DND-41 (cell line): ENCODE data around the gene HTRA3.

Source experiments
- ATAC-seq: fragments of 200-7000 bp; cut with Tn5 transposase; 3 replicates; pipeline ENCODE4 v1.9.1; 2021; ENCODE audit warnings: low read depth; ENCODE audit not compliant: insufficient read depth
- DNase-seq: peaks from one replicate; pipeline ENCODE4 v3.0.0-alpha.2; 2020
- H2AFZ ChIP-seq: 2 replicates; pipeline ENCODE4 v1.6.0; 2012; ENCODE audit warnings: low read depth, low read length
- H3K27ac ChIP-seq: 2 replicates; pipeline ENCODE4 v1.5.1; 2012; ENCODE audit warnings: low read length, inconsistent platforms
- H3K27me3 ChIP-seq: fragments of 200-600 bp; sonication (generic); 2 replicates; pipeline ENCODE4 v1.6.0; 2012; ENCODE audit warnings: low read length, mild to moderate bottlenecking, inconsistent platforms; ENCODE audit not compliant: insufficient read depth, poor library complexity
- H3K36me3 ChIP-seq: 2 replicates; pipeline ENCODE4 v1.5.1; 2012; ENCODE audit warnings: low read length, inconsistent platforms; ENCODE audit not compliant: insufficient read depth
- H3K4me1 ChIP-seq: 2 replicates; pipeline ENCODE4 v1.5.1; 2012; ENCODE audit warnings: mild to moderate bottlenecking, low read length; ENCODE audit not compliant: insufficient read depth
- H3K4me2 ChIP-seq: 2 replicates; pipeline ENCODE4 v1.6.0; 2012; ENCODE audit warnings: mild to moderate bottlenecking, moderate library complexity, low read length, inconsistent platforms; ENCODE audit not compliant: insufficient read depth
- H3K4me3 ChIP-seq, 2 experiments: fragments of 200-600 bp in 1 of 2; shearing (Covaris generic) in 1 of 2; 2 replicates each; pipeline ENCODE4 v1.5.1; 2012 to 2016; ENCODE audit warnings: inconsistent platforms in 2 of 2, low read length in 2 of 2, mild to moderate bottlenecking in 2 of 2, low read depth in 1 of 2, moderate library complexity in 1 of 2
- H3K79me2 ChIP-seq: 2 replicates; pipeline ENCODE4 v1.6.0; 2012; ENCODE audit warnings: low read length, inconsistent platforms; ENCODE audit not compliant: insufficient read depth
- H3K9ac ChIP-seq: 2 replicates; pipeline ENCODE4 v1.6.0; 2012; ENCODE audit warnings: low read depth, mild to moderate bottlenecking, inconsistent platforms, low read length, moderate library complexity
- H3K9me3 ChIP-seq: 2 replicates; pipeline ENCODE4 v1.5.1; 2012; ENCODE audit warnings: low read length, moderate library complexity, mild to moderate bottlenecking, inconsistent platforms; ENCODE audit not compliant: insufficient read depth, severe bottlenecking
- H4K20me1 ChIP-seq: 2 replicates; pipeline ENCODE4 v1.6.0; 2012; ENCODE audit warnings: low read length; ENCODE audit not compliant: insufficient read depth
- EZH2 ChIP-seq: IDR thresholded peaks from 3 replicates; pipeline ENCODE4 v1.6.1; 2012; ENCODE audit warnings: borderline replicate concordance, low read depth, mild to moderate bottlenecking, moderate library complexity, low read length, inconsistent platforms; ENCODE audit not compliant: severe bottlenecking
- TF ChIP-seq, protein P1 (sequence below): IDR thresholded peaks from 2 replicates; pipeline ENCODE4 v1.5.1; 2012; ENCODE audit warnings: borderline replicate concordance, low read length, moderate library complexity, mild to moderate bottlenecking; ENCODE audit not compliant: poor library complexity, severe bottlenecking; ENCODE audit errors: extremely low read depth

The HTRA3 gene

GRCh38 chr4:8238515-8239053, 31.0 kb upstream of the HTRA3 start:
- Histone ChIP-seq H3K9ac (no peak overlapping the region), H3K4me3 (no peak overlapping the region), H3K4me1 (no peaks in the 10 kb centered on the region; the same call in 1 of the 2 replicates), H2AFZ (no peak overlapping the region), H3K9me3 (no peaks in the 10 kb centered on the region), H3K79me2 (no peaks in the 10 kb centered on the region), H3K4me2 (no peak overlapping the region), H4K20me1 (peaks cover 8% of the 10 kb centered on the region; the same call in 1 of the 2 replicates), H3K36me3 (peaks cover 21% of the 10 kb centered on the region), H3K27me3 (no peaks in the 10 kb centered on the region), H3K27ac (no peak overlapping the region)
- ATAC-seq (no peak), DNase-seq (no peak)
- TF ChIP-seq, protein P1, sequence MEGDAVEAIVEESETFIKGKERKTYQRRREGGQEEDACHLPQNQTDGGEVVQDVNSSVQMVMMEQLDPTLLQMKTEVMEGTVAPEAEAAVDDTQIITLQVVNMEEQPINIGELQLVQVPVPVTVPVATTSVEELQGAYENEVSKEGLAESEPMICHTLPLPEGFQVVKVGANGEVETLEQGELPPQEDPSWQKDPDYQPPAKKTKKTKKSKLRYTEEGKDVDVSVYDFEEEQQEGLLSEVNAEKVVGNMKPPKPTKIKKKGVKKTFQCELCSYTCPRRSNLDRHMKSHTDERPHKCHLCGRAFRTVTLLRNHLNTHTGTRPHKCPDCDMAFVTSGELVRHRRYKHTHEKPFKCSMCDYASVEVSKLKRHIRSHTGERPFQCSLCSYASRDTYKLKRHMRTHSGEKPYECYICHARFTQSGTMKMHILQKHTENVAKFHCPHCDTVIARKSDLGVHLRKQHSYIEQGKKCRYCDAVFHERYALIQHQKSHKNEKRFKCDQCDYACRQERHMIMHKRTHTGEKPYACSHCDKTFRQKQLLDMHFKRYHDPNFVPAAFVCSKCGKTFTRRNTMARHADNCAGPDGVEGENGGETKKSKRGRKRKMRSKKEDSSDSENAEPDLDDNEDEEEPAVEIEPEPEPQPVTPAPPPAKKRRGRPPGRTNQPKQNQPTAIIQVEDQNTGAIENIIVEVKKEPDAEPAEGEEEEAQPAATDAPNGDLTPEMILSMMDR, result peak; percentile 20
- no peak for TF ChIP-seq EZH2

DNA sequence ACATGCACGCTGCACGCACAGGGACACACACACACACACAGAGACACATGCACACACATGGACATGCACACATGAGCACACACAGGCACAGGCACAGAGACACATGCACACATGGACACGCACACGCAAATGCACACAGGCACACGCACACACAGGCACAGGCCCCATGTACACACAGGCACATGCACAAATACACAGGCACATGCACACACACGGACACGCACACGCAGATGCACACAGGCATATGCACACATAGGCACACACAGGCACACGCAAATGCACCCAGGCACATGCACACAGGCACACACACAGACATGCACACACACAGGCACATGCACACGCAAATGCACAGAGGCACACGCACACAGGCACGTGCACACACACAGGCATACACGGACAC, 30.3 kb upstream of the HTRA3 start:
- Histone ChIP-seq H3K4me1 (no peaks in the 10 kb centered on the region; the same call in 1 of the 2 replicates), H3K27me3 (no peaks in the 10 kb centered on the region), H3K36me3 (peaks cover 15% of the 10 kb centered on the region), H3K4me3 (no peak overlapping the region), H3K79me2 (no peaks in the 10 kb centered on the region), H2AFZ (no peak overlapping the region), H3K4me2 (no peak overlapping the region), H4K20me1 (peaks cover 8% of the 10 kb centered on the region; the same call in 1 of the 2 replicates), H3K27ac (no peak overlapping the region), H3K9me3 (no peaks in the 10 kb centered on the region), H3K9ac (no peak overlapping the region)
- TF ChIP-seq EZH2, result no peak
- TF ChIP-seq, protein P1, result no peak
- DNase-seq (no peak), ATAC-seq (no peak)

DNA sequence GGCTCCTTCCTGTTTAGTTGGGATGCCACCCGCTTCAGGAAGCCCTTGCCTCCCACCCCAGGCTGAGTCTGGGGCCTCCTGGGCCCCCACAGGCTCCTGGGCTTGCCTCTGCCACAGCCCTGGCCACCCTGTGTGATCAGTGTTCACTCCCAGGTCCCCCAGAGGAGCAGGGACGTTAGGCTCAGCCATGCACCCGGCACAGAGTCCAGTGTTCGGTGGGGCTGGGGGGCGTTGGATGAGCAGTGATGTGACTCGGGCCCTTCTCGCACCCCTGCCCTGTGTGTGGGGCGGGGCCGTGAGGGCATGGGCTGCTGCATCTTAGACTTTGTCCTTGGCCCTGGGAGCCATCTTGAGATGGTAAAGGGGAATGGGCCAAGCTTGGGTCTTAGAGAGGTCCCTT, 29.9 kb upstream of the HTRA3 start:
- Histone ChIP-seq H3K9ac (no peak overlapping the region), H3K4me1 (no peaks in the 10 kb centered on the region; the same call in 1 of the 2 replicates), H4K20me1 (peaks cover 8% of the 10 kb centered on the region; the same call in 1 of the 2 replicates), H3K27me3 (no peaks in the 10 kb centered on the region), H2AFZ (no peak overlapping the region), H3K9me3 (no peaks in the 10 kb centered on the region), H3K4me2 (no peak overlapping the region), H3K36me3 (peaks cover 12% of the 10 kb centered on the region; the same call in 1 of the 2 replicates), H3K27ac (no peak overlapping the region), H3K79me2 (no peaks in the 10 kb centered on the region), H3K4me3 (no peak overlapping the region)
- TF ChIP-seq, protein P1, result no peak
- no peak for TF ChIP-seq EZH2
- no peak for ATAC-seq
- DNase-seq, result no peak
